ENCODE results near the gene TMBIM1.

Gene TMBIM1

GRCh38 chr2:218292048-218293014 is at the start of gene TMBIM1:
Gene TMBIM1, minus strand, starts transcription at chr2:218292503. Its CDS starts 10,362 bp downstream, at chr2:218282141.
- peak; percentile 74 for DNase-seq (ENCODE audit: low spot score)

- no peak for DNase-seq (ENCODE audit: low spot score)
Observed at GRCh38 chr2:218341381-218341780, 49.1 kb upstream of the TMBIM1 start.

DNA sequence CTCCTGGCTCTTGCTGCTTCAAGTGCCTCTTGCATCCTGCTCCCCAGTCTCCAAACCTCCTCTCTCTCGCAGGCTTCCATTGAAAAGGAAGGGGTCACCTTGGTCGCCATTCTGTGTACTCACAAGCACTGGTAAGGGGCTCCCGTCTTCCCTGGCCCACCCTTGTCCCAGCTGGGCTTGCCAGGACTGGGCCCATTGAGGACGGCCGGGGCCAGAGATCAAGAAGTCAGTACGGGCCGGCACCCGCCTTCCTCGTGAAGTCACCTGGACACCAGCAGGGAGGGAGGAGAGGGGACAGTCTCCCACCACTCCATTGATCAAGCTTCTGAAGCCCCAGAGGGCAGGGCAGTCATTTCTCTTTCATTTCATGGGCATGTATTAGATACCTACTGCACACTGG is 48.4 kb upstream of the TMBIM1 start:
- no peak for DNase-seq (ENCODE audit: low spot score)

- DNase-seq (ENCODE audit: low spot score): no peak
Observed at GRCh38 chr2:218334531-218334930, 42.2 kb upstream of the TMBIM1 start.

DNA sequence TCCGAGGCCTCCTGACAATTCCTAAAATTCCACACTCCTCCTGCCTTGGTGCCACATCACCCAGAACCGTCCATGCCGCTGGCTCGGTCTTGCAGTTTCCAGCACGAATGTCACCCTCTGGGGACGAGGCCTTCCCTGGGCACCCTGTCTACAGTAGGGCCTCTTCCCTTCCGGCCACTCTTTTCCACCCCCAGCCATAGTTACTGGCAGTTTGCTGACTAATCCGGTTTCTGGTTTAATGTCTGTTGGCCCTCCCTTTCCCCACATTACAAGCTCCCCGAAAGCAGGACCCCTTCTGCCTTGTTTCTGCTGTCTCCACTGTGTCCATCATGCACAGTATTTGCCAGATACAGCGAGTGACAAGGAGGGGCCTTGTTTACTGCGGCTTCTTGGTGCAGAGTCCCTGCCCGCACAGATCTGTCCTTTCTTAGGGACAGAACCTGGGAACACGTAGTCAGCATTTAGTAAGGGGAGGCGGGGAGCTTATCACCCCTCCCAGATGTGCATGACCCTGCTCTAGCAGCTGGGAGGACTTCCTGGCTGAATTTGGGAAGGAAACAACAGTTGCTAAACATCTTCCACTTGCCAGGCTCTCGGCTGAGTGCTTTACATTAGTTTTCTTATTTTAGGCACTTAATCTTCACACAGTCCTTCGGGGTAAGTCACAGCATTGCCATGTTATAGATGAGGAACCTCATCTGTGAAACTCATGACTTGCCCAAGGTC is 40.8 kb upstream of the TMBIM1 start:
- no peak for DNase-seq (ENCODE audit: low spot score)

GRCh38 chr2:218332288-218332687 is 40.0 kb upstream of the TMBIM1 start:
- no peak for DNase-seq (ENCODE audit: low spot score)

GRCh38 chr2:218331745-218332144 is 39.4 kb upstream of the TMBIM1 start:
- no peak for DNase-seq (ENCODE audit: low spot score)

GRCh38 chr2:218329826-218330593 is 37.7 kb upstream of the TMBIM1 start:
- DNase-seq (ENCODE audit: low spot score): no peak

GRCh38 chr2:218329027-218329825 is 36.9 kb upstream of the TMBIM1 start:
- no peak for DNase-seq (ENCODE audit: low spot score)

- DNase-seq (ENCODE audit: low spot score): no peak
Observed at GRCh38 chr2:218328294-218328693, 36.0 kb upstream of the TMBIM1 start.

GRCh38 chr2:218327451-218328210 is 35.3 kb upstream of the TMBIM1 start:
- no peak for DNase-seq (ENCODE audit: low spot score)

- DNase-seq (ENCODE audit: low spot score): no peak
Observed at GRCh38 chr2:218326315-218326714, 34.0 kb upstream of the TMBIM1 start.

DNA sequence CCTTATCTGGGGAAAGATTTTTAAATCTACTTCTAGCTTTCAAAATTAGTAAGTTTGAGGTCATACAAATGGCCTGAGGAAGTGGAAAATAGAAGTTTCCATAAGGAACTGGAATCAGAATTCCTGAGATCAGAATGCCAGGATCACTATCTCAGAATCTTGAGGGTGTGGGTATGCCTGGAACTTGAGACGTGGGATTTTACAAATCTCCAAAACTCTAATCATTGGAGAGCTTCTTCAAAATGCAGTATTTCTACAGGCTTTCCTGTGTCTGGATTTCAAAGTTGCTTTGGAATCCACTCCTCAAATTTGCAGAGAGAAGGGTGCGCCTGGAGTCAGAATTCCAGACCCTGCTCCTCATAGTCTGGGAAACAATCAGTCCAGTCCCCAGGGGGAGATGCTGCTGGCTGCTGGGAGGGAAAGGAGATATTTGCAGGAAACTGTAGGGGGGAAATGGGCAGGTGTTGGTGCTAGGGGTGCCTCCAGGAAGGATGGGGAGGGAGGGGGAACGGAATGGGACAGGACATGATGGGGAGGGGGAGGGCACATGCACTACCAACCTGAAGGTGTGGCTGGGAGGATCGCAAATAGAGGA is 33.4 kb upstream of the TMBIM1 start:
- no peak for DNase-seq (ENCODE audit: low spot score)

- DNase-seq (ENCODE audit: low spot score): no peak
Observed at GRCh38 chr2:218323526-218324472, 31.5 kb upstream of the TMBIM1 start.

DNA sequence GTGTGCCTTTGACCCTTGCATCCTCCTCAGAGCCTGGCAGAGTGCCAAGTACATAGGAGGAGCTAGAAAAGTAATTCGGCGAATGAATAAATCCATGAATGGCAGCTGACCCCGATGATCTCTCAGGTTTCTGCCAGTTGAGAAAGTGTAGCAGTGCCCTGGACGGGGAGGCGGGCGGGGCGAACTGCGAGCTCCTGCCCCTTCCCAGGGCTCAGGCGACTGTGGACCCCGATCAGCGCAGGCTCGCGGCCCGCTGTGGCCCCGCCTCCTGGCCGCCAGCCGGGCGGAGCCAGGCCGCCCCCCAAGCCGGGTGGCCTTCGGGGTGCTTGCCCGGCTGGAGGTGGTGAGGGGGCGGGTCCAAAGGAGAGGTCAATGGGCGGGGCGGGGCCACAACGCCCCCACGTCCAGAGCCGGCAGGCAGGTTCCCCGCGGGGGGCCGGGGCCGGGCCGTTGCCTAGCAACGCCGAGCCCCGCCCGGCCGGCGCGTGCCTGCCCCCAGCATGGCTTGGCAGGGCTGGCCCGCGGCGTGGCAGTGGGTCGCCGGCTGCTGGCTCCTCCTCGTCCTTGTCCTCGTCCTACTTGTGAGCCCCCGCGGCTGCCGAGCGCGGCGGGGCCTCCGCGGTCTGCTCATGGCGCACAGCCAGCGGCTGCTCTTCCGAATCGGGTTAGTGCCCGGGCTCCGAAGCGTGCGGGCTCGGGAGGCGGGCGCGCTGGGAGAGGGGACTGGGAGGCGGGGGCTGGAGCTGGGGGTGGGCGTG is 30.6 kb upstream of the TMBIM1 start:
- DNase-seq (ENCODE audit: low spot score): peak; percentile 18

DNA sequence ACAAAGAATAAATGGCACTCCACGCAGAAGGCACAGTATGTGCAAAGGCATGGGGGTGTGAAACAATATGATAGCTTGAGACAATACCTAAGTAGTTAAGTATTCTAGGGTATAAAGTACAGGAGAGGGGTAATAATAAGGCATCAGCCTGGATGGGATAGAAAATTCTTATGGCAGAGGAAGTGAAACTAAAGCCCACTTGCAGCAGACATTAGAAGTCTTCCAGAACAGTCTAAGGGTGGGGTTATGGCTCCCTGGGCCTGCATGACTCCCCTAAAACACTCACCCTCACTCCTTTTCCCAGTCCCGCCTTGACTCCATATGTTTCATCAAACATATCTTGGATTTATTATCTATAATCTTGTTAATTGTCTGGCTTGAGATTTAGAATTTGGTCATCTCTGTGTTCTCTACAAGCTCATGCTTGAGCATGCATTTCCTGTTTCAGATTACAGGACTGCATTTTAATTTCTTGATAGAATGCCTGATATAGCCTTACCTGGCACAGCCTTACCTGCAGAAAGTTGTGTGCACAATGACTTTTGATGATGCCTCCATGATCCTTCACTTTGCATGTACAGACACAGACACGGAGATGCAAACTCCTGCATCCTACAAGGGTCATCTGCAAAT is 28.5 kb upstream of the TMBIM1 start:
- DNase-seq (ENCODE audit: low spot score): no peak

DNA sequence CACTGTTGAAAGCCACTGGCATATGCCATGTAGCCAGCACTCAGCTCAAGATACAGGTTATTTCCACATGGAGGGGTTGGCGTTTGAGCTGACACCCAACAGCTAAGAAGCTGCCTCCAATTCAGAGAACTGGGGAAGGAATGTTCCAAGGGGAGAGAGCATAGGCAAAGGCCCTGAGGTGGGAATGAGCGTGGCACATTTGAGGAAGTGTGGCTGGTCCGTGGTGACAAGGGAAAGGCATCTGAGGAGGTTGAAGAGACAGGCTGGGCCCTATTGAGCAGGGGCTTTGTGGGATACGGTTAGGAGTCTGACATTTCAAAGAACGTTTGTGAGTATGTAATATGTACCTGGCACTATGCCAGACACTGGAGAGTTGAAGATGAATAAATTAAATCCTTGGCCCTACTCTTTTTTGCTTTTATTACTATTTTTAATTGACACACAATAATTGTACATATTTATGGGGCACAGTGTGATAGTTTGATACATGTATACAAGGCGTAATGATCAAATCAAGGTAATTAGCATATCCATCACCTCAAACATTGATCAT is 27.6 kb upstream of the TMBIM1 start:
- no peak for DNase-seq (ENCODE audit: low spot score)

- DNase-seq (ENCODE audit: low spot score): no peak
Observed at GRCh38 chr2:218318241-218318640, 25.9 kb upstream of the TMBIM1 start.

Data from CD4-positive, alpha-beta T cell treated with Interleukin-6 at 100 ng/mL for 8 hours (primary cell).